Right kidney (tissue), 1 donor: ENCODE data around the gene PRMT1.

ENCODE experiments used
- DNase-seq: peaks from one replicate; pipeline ENCODE4 v3.0.0-alpha.2; 2016

PRMT1 gene

GRCh38 chr19:49687566-49688316 lies 10.7 kb downstream of the PRMT1 start:
- no peak for DNase-seq

GRCh38 chr19:49688531-49689132 lies 11.6 kb downstream of the PRMT1 start:
- no peak for DNase-seq

DNA sequence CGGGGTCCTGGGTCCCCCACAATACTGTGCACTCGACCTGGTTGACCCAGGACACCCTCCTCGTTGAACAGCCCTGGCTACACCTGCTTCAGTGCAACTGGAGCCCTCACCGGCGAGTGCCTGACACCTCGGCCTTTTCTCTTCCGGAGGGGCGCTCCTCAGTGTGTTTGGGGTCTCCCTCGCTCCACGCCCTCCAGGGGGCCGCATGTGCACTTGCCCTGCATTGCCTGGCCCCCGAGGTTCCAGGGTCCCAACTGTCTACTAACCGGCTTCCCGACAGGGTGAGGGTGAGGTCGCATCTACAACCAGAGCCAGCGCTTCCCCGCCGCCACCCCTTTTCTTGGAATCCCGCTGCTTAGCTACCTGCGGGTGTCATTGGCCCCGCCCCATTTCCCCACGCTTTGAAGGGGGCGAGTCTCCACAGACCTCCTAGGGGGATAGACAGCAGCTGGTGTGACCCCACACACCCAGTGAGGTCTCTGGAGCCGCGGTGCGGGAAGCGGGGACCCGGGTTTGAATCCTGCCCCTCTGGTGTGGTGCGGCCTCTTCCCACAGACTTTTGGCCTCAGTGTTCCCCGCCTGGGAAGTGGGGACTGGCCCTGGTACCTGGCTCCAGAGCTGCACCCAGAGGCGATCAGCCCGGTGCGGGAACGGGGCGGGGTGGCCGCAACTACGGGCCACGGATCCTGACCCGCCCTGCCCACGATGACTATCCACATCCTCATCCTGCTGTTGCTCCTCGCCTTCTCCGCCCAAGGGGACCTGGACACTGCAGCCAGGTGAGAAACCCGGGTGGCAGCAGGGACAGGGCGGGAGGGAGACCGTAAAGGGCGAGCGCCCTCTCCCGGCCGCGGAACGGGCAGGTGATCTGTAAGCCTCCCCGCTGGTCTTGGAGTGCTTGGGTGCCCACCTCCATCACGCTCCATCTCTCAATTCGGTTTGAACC lies 12.3 kb downstream of the PRMT1 start, which contains the start of gene ADM5:
ADM5 (plus strand) TSS at position 462 of the 946 bp plus-strand sequence; CDS start at position 706, 244 bp downstream.
- DNase-seq, result peak; percentile 65

- DNase-seq, result peak; percentile 60
Measured at GRCh38 chr19:49690079-49690655, 13.1 kb downstream of the PRMT1 start.

DNA sequence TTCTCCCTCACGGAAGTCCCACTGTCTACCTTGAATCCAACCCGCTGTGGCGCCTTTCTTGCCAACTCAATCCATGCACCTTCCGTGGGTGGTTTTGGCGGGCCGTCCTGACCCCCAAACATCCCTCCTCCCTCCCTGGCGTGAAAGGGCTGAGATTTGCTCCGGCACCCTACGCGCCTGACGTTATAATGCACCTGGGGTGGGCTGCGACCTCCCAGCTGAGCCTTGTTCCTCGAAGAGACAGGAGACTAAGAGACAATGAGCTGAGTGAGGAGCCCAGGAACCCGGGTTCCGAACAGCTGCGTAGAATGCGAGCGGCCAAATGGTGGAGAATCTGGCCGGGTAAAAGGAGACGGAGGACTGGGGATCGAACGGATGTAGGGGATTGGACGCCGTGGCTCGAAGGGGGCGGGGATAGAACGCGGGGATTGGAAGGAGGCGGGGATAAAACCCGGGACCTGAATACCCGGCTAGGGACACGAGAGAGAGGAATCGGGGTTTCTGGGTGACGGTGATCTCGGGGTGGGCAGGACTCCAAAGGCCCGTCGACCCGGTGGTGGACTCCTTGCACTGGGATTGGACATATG lies 13.7 kb downstream of the PRMT1 start, which contains the start of gene CPT1C:
CPT1C (plus strand) TSS at position 461 of the 587 bp plus-strand sequence. CDS start 1,137 bp downstream, outside the sequence.
- peak; percentile 60 for DNase-seq

GRCh38 chr19:49691243-49692146 lies 14.4 kb downstream of the PRMT1 start:
- peak; percentile 69 for DNase-seq

DNA sequence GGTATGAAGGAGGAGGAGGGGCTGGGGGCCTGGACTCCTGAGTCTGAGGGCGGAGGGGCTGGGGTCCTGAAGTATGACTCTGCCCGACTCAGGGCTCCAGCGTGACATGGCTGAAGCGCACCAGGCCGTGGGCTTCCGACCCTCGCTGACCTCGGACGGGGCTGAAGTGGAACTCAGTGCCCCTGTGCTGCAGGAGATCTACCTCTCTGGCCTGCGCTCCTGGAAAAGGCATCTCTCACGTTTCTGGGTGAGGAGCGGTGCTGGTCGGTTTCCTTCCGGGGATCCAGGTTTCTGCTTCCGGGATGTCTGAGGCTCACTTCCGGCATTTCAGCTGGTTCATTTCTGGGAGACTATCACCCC lies 15.1 kb downstream of the PRMT1 start:
- no peak for DNase-seq

DNA sequence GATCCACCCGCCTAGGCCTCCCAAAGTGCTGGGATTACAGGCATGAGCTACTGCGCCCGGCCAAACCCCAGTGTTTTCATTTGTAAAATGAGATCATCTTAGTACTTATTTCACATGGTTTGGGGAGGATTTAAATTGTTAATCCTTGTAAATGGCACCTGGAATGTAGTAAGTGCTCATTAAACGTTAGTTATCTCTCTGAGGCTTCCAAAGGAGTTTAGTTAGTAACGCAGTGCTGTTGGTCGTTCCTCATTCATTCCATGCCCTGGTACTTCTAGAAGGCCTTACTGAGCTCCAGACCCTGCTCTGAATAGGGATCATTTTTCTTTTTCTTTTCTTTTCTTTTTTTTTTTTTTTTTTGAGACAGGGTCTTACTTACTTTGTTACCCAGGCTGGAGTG lies 19.0 kb downstream of the PRMT1 start:
- no peak for DNase-seq

GRCh38 chr19:49696865-49697264 lies 19.8 kb downstream of the PRMT1 start:
- DNase-seq, result no peak

DNA sequence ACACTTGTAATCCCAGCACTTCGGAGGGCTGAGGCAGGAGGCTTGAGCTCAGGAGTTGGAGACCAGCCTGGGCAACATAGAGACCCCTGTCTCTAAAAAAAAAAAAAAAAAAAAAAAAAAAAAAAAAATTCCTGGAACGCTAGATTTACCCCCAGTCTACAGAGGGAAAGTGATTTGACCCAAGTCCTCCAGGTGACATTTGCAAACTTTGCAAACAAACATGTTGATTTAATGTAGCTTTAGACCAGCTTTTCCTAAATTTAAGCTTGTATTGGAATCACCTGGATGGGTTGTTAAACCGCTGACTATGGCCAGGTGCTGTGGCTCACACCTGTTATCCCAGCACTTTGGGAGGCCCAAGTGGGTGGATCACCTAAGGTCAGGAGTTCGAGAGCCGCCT lies 22.3 kb downstream of the PRMT1 start:
- no peak for DNase-seq

DNA sequence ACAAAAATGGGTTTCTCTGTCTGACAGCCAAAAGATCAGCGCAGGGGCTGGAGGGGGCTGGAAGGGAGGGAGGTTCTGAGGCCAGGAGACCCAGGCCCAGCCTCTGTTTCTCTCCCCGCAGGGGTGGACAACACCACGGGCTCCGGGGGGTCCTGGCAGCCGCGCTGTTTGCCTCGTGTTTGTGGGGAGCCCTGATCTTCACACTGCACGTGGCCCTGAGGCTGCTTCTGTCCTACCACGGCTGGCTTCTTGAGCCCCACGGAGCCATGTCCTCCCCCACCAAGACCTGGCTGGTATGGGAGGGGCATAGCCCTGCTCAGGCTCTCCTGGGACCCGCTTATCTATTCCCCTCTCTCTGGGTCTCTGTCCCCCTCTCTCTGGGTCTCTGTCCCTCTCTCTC lies 23.5 kb downstream of the PRMT1 start:
- no peak for DNase-seq

DNA sequence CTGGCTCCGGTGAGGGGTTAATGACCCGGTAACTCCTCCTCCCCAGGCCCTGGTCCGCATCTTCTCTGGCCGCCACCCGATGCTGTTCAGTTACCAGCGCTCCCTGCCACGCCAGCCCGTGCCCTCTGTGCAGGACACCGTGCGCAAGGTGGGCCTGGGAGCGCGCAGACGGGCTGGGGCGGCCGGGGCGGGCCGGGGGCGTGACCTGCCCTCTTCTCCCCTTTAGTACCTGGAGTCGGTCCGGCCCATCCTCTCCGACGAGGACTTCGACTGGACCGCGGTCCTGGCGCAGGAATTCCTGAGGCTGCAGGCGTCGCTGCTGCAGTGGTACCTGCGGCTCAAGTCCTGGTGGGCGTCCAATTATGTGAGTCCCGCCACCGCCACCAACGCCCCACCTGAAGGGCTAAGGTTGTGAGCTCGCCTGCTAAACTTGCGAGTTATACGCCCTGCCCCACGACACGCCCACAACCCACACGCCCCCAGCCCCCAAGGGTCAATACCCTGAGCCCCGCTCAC lies 24.3 kb downstream of the PRMT1 start:
- no peak for DNase-seq

DNA sequence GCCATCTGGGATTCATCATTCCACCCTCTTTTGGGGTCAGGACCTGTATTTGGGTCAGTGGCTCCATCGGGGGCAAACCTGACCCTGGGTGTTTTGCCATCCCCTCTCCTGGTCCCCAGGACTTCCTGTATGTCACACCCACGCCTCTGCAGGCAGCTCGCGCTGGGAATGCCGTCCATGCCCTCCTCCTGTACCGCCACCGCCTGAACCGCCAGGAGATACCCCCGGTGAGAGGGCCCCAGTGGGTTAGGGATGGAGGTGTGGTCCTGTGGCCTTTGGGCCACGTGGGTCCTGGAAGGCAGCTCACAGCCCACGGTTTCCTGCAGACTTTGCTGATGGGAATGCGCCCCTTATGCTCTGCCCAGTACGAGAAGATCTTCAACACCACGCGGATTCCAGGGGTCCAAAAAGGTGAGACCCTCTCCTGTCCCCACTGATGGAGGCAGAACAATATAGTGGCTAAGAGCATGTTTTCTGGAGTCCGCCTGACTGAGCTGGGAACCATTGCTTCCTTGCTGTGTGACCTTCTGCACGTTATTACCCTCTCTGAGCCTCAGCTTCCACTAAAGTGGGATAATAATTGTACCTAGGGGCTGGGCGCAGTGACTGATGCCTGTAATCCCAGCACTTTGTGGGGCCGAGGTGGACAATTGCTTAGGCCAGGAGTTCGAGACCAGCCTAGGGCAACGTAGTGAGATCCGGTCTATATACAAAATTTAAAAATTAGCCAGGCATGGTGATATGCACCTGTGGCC lies 28.0 kb downstream of the PRMT1 start:
- no peak for DNase-seq

DNA sequence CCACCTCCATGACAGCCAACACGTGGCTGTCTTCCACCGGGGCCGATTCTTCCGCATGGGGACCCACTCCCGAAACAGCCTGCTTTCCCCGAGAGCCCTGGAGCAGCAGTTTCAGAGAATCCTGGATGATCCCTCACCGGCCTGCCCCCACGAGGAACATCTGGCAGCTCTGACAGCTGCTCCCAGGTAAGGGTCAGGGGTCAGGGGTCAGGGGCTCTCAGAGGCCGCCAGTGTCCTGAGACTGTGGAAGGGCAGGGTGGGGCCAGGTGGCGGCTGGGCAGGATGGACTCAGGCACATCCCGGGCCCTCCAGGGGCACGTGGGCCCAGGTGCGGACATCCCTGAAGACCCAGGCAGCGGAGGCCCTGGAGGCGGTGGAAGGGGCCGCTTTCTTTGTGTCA lies 28.8 kb downstream of the PRMT1 start:
- DNase-seq, result no peak

DNA sequence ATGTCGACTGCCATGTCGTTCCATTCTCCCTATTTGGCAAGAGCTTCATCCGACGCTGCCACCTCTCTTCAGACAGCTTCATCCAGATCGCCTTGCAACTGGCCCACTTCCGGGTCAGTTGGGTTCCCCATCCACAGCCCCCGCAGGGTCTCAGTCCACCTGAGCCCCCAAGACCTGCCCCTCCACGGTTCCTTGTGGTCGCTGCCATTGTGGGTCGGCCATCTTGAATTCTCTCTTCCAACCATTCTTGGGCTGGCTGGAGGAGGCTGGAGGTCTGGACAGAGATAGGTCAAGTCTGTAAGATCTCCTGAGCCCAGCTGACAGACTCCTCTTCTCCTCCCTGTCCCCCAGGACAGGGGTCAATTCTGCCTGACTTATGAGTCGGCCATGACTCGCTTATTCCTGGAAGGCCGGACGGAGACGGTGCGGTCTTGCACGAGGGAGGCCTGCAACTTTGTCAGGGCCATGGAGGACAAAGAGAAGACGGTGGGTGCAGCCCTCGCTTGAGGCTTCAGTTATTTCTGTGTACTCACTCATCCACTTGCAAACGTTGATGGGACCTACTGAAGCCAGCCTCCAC lies 33.4 kb downstream of the PRMT1 start:
- DNase-seq, result no peak

DNA sequence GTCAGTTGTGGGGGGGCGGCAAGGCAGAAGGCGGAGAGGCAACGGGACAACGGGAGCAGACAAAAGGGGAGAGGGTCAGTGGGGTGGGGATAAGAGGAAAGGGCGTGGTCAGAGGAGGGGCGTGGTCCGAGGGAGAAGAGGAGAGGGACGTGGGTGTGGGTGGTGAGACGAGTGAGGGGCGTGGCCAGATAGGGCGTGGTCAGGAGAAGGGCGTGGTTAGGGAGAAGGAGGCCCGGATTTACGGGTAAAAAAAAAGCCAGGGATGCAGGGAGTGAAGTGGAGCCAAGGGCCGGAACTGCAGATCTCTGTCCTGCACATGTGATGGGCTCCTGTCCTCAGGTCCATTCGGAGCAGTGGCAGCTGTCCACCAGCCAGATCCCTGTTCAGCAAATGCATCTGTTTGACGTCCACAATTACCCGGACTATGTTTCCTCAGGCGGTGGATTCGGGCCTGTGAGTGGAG lies 35.4 kb downstream of the PRMT1 start:
- no peak for DNase-seq

DNA sequence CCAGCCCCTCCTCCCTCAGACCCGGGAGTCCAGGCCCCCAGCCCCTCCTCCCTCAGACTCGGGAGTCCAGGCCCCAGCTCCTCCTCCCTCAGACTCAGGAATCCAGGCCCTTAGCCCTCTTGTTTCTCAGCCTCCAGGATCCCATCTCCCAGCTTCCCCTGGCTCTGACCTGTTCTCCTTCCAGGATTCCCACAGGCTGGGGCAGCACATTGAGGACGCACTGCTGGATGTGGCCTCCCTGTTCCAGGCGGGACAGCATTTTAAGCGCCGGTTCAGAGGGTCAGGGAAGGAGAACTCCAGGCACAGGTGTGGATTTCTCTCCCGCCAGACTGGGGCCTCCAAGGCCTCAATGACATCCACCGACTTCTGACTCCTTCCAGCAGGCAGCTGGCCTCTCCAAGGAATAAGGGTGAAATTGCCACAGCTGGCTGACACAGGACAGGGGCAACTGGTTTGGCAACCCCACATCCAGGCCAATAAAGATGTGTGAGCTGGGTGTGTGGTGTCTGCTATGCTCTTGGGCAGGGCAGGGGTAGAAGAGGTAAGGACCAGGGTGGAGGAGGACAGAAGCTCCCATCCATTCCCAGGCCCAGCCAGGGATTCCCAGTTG lies 36.3 kb downstream of the PRMT1 start:
- DNase-seq, result no peak

GRCh38 chr19:49716154-49716553 lies 39.1 kb downstream of the PRMT1 start:
- DNase-seq, result no peak

GRCh38 chr19:49718511-49718910 lies 41.4 kb downstream of the PRMT1 start:
- no peak for DNase-seq
